Measurements from ENCODE around the gene WDR64.

WDR64 gene

GRCh38 chr1:241846862-241847539 lies 194.9 kb downstream of the WDR64 start:
- DNase-seq: no peak

DNA sequence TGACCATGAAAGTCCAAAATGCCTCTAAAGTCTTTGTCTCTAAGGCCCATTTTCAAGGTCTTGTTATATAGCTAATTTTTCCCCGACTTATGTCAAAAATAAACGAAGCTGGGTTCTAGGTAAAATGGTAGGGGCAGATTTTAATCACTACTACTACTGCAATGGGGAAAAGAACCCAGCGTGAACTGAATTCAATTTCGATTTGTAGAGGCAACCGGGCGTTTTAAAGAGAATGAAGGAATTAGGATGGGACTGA lies 195.4 kb downstream of the WDR64 start:
- no peak for DNase-seq

DNA sequence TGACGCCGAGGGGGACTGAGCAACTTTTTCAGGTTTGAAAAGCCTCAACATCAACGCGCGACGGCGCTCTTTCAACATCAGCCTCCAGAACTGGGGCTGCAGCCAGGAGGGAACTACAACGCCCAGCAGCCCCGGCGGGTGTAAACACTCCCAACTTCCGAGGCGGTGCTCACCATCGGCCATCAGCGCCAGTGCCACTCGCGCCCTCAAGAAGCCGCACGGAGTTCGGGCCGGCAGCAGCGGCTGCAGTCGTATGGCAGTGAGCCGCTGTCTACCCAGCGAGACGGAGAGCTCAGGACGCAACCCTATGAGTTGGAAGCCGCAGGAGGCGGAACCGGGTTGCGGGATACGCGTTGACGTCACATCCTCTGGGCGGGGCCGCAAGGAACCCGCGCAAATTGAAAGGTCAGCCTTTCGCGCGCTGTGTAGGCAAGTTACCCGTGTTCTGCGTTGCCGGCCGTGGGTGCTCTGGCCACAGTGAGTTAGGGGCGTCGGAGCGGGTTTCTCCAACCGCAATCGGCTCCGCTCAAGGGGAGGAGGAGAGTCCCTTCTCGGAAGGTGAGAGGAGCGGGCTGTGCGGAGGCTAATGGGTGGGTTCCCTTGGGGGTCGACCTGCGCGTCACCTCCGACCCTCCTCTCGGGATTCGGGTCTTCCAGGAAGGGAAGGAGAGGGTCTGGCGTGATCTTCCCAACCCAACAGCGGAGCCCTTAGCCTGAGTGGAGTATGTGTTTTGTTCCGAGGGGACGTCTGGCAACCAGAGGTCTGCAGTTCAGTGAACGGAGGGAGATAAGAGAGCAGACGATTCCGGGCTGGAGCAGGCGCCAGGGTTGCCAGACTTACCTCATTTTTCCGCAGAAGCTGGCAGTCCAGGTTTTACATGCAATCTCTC lies 196.0 kb downstream of the WDR64 start, which contains the start of gene EXO1:
EXO1 (plus strand) TSS at position 409 of the 890 bp plus-strand sequence. CDS start 2,222 bp downstream, outside the sequence.
- DNase-seq: peak; percentile 82

DNA sequence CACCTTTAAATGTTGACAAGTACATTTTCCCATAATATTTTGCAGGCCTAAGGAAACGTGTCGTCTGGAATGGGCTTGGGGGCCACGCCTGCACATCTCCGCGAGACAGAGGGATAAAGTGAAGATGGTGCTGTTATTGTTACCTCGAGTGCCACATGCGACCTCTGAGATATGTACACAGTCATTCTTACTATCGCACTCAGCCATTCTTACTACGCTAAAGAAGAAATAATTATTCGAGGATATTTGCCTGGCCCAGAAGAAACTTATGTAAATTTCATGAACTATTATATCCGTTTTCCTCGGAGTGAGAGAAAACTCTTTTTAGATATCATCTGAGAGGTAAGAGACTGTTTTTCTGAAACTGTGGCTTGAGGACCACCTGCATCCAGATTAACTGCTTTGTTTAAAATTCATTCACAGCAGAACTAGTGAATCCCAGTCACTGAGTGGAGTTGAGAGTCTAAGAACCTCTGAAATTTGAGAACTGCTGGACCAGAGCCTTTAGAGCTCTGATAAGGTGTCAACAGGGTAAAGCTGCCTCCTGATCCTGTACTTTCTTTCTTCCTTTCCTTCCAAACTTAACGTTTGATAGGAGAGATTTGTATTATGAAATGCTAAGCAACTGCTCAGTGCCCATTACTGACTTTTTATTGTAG lies 196.7 kb downstream of the WDR64 start:
- no peak for DNase-seq

GRCh38 chr1:241849345-241849695 lies 197.2 kb downstream of the WDR64 start:
- no peak for DNase-seq

All from NCI-H1417 treated with DMSO at 0.1 percent for 48 hours (cell line).